Muscle of leg (tissue), 11 donors: ENCODE measurements around the gene SOST. TPM values are rescaled to one million over a fixed set of nuclear protein-coding genes. Genes with fewer than 3 reads are reported as not detected.

ENCODE experiments used
- DNase-seq: peaks from one replicate; pipeline ENCODE4 v3.0.0; 2013
- H3K27ac ChIP-seq: one replicate; pipeline ENCODE4 v1.5.1; 2013; ENCODE audit warnings: mild to moderate bottlenecking, low read length, control low read depth
- H3K27me3 ChIP-seq: one replicate; pipeline ENCODE4 v1.6.1; 2013; ENCODE audit warnings: low read length; ENCODE audit not compliant: control insufficient read depth, insufficient read depth
- H3K36me3 ChIP-seq: one replicate; pipeline ENCODE4 v1.6.1; 2013; ENCODE audit warnings: low read length; ENCODE audit not compliant: control insufficient read depth, insufficient read depth
- H3K4me1 ChIP-seq: one replicate; pipeline ENCODE4 v1.6.1; 2013; ENCODE audit warnings: low read length; ENCODE audit not compliant: control insufficient read depth, insufficient read depth
- H3K4me3 ChIP-seq: one replicate; pipeline ENCODE4 v1.5.1; 2013; ENCODE audit warnings: low read length, control low read depth
- H3K9me3 ChIP-seq: replicated peaks from 2 replicates; pipeline ENCODE4 v1.6.1; 2013; ENCODE audit warnings: low read depth, low read length; ENCODE audit not compliant: control insufficient read depth
- WGBS: methylation state at CpG from one replicate; pipeline ENCODE4 v1.1.5; 2013; ENCODE audit warnings: missing lambda C conversion rate; ENCODE audit not compliant: insufficient coverage; 5-methylcytosine and 5-hydroxymethylcytosine counted together
- polyA plus RNA-seq, 8 donors: library from polyadenylated mRNA; unstranded; fragments of 120-200 nt; gene quantifications; one replicate each; pipeline versions ENCODE4 v1.2.1 to v1.2.3, GENCODE V29; 2013; ENCODE audit warnings: inconsistent platforms in 1 of 8, low replicate concordance in 1 of 8; ENCODE audit not compliant: insufficient read length in 8 of 8, insufficient read depth in 1 of 8
- total RNA-seq: library from RNA; stranded (reverse); fragments of 120-200 nt; gene quantifications from one replicate; pipeline ENCODE4 v1.2.4, GENCODE V29; 2013

Gene SOST
- total and polyA plus RNA-seq, 9 donors, result 0.97 TPM; not detected in 8

DNA sequence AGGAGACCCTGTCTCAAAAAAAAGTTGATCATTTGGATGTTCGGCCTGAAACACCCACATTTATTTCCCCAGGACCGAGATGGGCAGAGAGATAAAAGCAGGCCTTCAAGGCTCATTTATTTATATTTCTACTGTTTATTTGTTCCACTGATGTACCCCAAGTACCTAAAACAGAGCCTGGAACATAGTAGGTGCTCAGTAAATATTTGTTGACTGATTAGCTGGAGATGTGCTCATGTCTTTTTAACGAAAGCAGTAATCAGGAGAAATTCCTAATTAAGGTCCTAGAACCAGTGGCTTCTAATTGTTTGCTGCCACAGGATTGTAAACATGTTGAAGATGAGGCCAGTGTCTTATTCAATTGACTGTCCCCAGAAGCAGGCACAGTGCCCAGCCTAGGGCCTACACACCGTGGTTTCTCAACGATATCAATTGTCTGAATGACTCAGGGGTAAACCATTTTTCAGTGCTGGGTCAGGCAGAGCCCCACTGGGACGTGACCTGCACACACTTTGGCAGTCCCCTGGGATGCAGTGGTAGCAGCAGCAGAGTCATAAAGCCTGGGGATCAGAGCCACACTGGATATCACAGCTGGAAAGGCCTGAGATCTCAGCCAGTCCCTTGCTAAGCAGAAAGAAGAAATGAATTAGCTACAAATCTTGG is 34.8 kb downstream of the SOST start:
- H3K27ac ChIP-seq, result no peak overlapping the region
- no peaks in the 10 kb centered on the region for H3K27me3 ChIP-seq
- no peak for DNase-seq
- H3K4me3 ChIP-seq, result no peak overlapping the region
- no peaks in the 10 kb centered on the region for H3K9me3 ChIP-seq
- no peaks in the 10 kb centered on the region for H3K4me1 ChIP-seq
- 21% methylated on average over 3 of the region's 6 CpGs for WGBS
- H3K36me3 ChIP-seq, result no peaks in the 10 kb centered on the region

DNA sequence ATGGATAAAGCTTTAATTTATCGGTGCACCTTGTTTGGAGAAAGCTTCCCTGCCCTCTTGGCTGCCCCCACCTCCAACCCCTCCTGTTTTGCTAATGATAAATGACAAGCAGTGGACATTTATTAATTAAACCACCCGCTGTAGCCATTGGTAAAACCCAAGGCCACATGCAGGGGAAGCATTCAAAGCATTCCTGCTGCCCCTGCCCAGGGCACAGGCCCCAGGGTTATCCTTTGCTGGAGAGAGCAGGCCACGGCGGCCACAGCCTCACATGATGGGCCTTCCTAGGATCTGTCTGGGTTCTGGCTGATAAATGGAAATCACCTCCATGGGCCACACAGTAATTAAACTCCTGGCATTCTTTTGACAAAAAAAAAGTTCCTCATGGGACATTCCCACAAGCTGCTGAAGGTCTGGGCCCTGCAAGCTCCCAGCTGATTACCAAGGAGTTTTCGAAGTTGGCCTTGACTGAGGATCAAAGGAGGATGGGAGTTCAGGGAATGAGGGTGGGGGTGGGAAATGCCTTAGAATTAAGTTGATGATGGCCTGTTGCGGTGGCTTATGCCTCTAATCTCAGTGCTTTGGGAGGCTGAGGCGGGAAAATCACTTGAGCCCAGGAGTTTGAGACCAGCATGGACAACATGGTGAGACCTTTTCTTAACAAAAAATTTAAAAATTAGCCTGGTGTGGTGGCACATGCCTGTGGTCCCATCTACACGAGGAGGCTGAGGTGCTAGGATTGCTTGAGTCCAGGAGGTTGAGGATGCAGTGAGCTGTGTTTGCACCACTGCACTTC is 35.5 kb downstream of the SOST start:
- no peak overlapping the region for H3K27ac ChIP-seq
- 47% methylated on average over 4 of the region's 8 CpGs for WGBS
- H3K9me3 ChIP-seq, result no peaks in the 10 kb centered on the region
- no peak for DNase-seq
- no peaks in the 10 kb centered on the region for H3K27me3 ChIP-seq
- no peak overlapping the region for H3K4me3 ChIP-seq
- no peaks in the 10 kb centered on the region for H3K4me1 ChIP-seq
- no peaks in the 10 kb centered on the region for H3K36me3 ChIP-seq

DNA sequence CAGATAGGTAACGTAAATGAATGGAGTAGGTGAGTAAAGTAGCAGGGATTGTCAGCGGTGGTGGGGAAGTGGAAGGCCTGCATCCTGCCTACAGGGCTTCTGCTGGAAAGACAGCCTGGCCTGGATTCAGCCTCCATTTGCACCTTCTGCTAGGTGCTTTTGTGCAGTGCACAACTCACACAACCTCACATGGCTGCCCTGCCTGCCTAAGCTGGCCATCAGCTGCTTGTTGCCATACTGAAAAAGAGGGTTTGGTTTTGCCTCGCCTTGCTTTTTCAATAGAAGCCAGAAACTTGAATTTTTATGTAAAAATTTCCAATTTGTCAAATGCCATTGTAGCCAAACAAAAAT is 36.3 kb downstream of the SOST start:
- WGBS, result 100% methylated on average over 2 of the region's 3 CpGs
- Histone ChIP-seq H3K27me3 (no peaks in the 10 kb centered on the region), H3K36me3 (no peaks in the 10 kb centered on the region), H3K4me1 (no peaks in the 10 kb centered on the region), H3K4me3 (no peak overlapping the region), H3K27ac (no peak overlapping the region), H3K9me3 (no peaks in the 10 kb centered on the region)
- no peak for DNase-seq

DNA sequence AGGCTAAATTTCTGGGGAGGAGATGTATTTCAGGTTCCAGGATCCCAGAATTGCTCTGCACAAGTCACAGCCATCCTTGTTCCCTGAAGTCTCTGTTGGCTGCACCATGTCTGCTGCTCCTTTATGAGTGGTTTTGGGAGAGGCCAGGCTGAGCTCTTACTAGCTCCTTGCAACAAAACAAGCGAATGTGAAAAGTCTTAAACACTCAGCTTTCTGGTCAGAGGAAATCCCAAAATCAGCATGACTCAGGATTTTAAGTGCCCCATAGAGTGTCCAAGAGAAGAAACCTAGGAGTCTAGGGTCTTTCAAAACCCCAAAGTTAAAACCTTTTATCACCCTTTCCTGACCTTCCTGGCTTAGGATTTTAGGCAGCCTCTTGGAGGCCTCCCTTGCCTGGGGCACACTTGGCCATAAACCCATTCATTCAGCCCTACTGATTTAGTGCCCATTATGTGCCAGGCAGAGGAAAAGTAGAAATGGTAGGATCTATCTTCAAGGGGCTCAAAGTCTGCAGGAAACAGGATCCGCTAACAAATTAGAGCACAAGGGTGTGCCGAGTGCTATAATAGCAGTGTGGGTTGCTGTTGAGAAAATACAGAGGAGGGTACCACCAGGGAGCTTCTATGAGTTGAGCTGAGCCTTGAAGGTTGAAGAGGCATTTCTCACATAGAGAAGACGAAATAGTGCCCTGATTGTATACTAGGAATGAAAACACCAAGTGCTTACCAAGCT is 36.9 kb downstream of the SOST start:
- H3K27me3 ChIP-seq, result no peaks in the 10 kb centered on the region
- H3K36me3 ChIP-seq, result no peaks in the 10 kb centered on the region
- DNase-seq, result no peak
- H3K4me1 ChIP-seq, result no peaks in the 10 kb centered on the region
- no peak overlapping the region for H3K27ac ChIP-seq
- H3K9me3 ChIP-seq, result no peaks in the 10 kb centered on the region
- no peak overlapping the region for H3K4me3 ChIP-seq
- 85% methylated on average over 4 of the region's 4 CpGs for WGBS

DNA sequence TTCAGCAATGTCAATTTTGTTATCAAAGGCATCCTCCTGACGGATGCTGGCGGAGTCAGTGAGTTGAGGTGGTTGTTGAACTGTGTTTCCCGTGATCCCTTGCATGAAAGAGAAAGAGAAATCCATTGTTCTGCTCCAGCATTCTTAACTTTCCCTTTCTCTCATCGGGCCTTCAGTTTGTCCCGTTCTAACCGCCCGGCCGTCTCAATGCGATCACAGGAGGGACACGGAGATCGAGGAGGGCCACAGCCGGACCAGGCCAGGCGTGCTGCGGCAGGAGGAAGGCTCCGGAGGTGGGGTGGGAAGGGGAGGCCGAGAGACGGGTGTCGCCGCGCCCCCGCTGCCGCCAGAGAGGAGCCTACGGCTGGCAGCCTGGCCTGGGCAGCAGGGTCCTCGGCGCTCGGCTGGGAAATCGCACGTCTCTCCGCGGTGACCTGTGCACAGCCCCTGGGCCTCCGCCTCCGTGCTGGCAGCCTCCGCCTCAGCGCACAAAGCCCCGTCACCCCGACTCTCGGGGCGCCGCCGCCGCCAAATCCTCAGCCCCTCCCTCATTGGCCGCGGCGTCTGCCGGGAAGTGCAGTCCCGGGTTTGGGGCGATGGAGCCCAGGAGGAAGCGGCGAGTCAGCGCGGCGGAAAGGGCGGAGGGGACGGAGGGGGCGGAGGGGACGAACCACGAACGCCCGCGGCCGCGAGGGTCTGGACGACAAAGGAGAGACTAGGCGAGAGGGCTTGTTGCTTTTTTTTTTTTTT is 38.1 kb downstream of the SOST start:
- no peaks in the 10 kb centered on the region for H3K9me3 ChIP-seq
- no peaks in the 10 kb centered on the region for H3K27me3 ChIP-seq
- no peaks in the 10 kb centered on the region for H3K4me1 ChIP-seq
- peak overlapping the region; percentile 91 for H3K27ac ChIP-seq
- WGBS, result under 1% methylated on average over 44 of the region's 64 CpGs
- DNase-seq, result peak; percentile 93
- peak overlapping the region; percentile 68 for H3K4me3 ChIP-seq
- no peaks in the 10 kb centered on the region for H3K36me3 ChIP-seq

DNA sequence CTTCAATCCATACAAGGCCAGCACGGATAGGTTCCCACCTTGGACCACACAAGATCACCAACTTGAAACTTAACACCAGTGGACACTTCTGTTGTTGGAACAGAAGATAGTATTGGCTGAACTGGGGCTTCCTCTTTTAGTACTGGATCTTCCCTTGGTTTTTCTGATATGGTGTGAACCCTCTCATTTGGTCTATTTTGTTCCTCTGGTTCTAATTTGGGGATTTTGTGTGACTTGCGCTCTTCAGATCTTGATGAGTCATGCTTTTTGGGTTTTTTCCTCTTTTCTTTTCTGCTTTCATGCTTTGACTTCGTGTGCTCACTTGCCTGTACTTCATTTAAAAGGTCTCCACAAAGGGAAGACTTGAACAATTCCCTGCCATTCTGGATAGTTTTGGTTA is 39.0 kb downstream of the SOST start:
- Histone ChIP-seq H3K27ac (no peak overlapping the region), H3K27me3 (peaks cover 6% of the 10 kb centered on the region)
- no CpG with 5 or more reads among the region's 3 CpGs for WGBS

DNA sequence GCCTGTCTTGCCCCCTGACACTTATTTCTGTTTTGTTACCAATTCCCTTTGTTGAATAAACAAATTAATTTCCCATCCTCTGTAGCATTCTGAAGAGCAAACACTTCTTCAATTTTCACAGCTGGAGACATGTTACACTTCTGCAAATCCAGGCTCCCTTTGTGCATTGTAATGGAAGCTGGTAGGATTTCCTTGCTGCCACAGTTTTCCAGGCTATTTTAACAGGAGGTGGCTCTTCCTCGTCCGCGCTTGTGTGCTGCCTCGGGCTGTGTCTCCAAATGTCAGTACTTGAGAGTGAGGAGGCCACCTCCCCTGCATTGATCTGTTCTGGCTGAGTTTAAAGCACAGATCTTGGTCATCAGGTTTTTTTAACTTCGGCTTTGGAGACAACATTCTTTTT is 40.0 kb downstream of the SOST start:
- 100% methylated on average over 1 of the region's 5 CpGs for WGBS
- Histone ChIP-seq H3K4me1 (peaks cover 4% of the 10 kb centered on the region), H3K27ac (no peak overlapping the region), H3K27me3 (peaks cover 15% of the 10 kb centered on the region), H3K9me3 (no peaks in the 10 kb centered on the region), H3K36me3 (no peaks in the 10 kb centered on the region), H3K4me3 (no peak overlapping the region)
- no peak for DNase-seq

More for the DNA sequence above, 39.0 kb downstream of the SOST start:
- peak; percentile 40 for DNase-seq
- Histone ChIP-seq H3K4me3 (no peak overlapping the region), H3K4me1 (no peaks in the 10 kb centered on the region), H3K9me3 (no peaks in the 10 kb centered on the region), H3K36me3 (no peaks in the 10 kb centered on the region)

DNA sequence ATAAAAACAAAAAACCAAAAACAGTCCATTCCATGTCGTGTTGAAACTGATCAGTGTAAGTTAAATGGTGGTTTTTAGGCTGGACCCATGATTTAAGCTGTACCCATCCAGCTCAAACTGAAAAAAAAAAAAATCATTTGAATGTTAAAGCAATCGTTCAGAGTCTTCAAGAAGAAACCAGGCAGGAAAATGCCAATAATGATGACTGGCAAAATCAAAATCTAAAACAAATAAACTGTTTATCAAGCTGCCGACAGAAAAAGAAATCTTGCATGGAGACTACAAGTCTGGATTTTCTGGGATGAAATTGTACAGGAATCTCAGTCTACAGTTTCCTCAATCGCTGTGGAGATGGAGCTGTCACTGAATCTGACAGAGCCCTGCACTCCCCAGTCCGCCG is 40.7 kb downstream of the SOST start:
- 70% methylated on average over 3 of the region's 6 CpGs for whole genome bisulfite sequencing
- Histone ChIP-seq H3K4me3 (no peak overlapping the region), H3K9me3 (no peaks in the 10 kb centered on the region), H3K36me3 (no peaks in the 10 kb centered on the region), H3K27ac (no peak overlapping the region), H3K4me1 (peaks cover 7% of the 10 kb centered on the region), H3K27me3 (peaks cover 19% of the 10 kb centered on the region)
- no peak for DNase-seq

DNA sequence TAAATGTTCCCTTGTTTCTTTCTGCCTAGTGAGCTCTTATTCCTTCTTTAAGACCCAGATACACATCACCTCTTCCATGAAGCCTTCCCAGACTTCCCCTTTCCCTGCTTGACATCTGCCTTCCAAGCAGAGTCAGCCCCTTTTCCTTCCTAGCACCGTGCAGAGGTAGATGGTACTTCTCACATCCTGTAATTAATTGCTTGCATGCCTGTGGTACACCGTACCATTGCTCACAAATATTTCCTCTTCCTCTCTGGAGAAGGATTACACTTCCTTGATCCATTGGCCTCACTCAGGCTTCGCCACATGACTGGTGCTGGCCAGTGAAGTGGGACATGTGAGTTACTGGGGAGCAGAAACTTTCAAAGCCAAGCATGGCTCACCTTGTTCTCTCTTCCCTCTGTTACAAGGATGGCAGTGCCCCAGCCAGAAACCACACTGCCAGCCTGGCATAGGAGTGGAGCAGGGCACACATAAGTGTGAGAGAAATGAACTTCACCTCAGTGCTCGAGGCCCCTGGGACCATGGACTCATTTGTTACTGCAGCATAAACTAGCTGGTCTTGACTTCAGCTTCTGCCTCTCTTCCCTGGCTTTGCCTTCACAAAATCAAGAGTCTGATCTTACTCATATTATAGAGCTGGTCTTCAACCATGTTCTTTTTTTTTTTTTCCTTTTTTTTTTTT is 44.0 kb downstream of the SOST start:
- 46% methylated on average over 3 of the region's 4 CpGs for WGBS
- Histone ChIP-seq H3K36me3 (no peaks in the 10 kb centered on the region), H3K4me1 (peaks cover 7% of the 10 kb centered on the region), H3K27me3 (peaks cover 32% of the 10 kb centered on the region), H3K4me3 (no peak overlapping the region), H3K9me3 (no peaks in the 10 kb centered on the region), H3K27ac (no peak overlapping the region)
- DNase-seq, result no peak
